Stomach smooth muscle (tissue), 2 donors: ENCODE data around the gene NDRG2.
"Not testable (repeated sequence)": the region's sequence is repeated elsewhere in the genome, so short reads cannot be mapped to it uniquely, and the experiment has no call there.

Experiments used
- H3K27ac ChIP-seq: one replicate; pipeline ENCODE4 v1.7.0; 2013; ENCODE audit warnings: mild to moderate bottlenecking, low read length, inconsistent platforms
- H3K27me3 ChIP-seq, 2 donors: one replicate each; pipeline ENCODE4 v1.7.0; 2013; ENCODE audit warnings: low read length in 2 of 2; ENCODE audit not compliant: insufficient read depth in 2 of 2, control insufficient read depth in 1 of 2
- H3K36me3 ChIP-seq, 2 donors: one replicate each; pipeline ENCODE4 v1.7.0; 2013; ENCODE audit warnings: low read length in 2 of 2; ENCODE audit not compliant: control insufficient read depth in 2 of 2, insufficient read depth in 2 of 2
- H3K4me1 ChIP-seq: one replicate; pipeline ENCODE4 v1.7.0; 2013; ENCODE audit warnings: low read length; ENCODE audit not compliant: control insufficient read depth, insufficient read depth
- H3K4me3 ChIP-seq, 2 donors: one replicate each; pipeline ENCODE4 v1.7.0; 2013; ENCODE audit warnings: low read length in 2 of 2
- H3K9ac ChIP-seq, 2 donors: one replicate each; pipeline ENCODE4 v1.7.0; 2013; ENCODE audit warnings: low read length in 2 of 2, mild to moderate bottlenecking in 1 of 2
- H3K9me3 ChIP-seq, 2 donors: one replicate each; pipeline ENCODE4 v1.7.0; 2013; ENCODE audit warnings: low read length in 2 of 2; ENCODE audit not compliant: control insufficient read depth in 2 of 2
- donor health status: healthy.
- donor health status: Pancreatic carcinoma.

The NDRG2 gene

DNA sequence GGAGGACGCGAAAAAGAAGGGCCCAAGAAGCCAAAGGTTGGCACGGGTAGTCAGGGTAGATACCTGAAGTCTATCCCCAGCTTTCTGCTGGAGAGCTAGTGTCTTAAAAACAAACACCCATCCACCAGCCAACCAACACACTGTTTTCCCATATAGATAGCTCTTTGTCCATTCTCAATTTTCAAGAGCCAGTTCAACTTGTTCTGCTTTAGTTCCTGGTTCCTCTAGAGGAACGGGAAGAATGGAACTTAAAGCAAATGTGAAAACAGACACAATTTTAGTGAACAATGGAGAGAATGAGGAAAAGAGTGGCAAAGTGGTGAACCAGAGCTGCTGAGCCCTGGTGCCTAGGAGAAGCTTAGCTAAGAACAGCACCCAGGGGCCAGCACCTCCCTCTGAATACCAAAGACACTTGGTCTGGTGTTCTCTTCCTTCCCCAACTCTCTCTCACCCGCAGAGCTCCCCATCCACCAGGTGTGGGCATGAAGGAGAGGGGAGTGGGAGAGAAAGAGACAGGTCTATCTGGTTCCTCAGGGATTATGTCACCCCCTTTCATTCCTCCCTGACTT is 3.8 kb downstream of the NDRG2 start:
- Histone ChIP-seq H3K9me3 (no peaks in the 10 kb centered on the region), H3K4me1 (peaks cover 25% of the 10 kb centered on the region), H3K27me3 (no peaks in the 10 kb centered on the region), H3K4me3 (no peak overlapping the region), H3K9ac (no peak overlapping the region), H3K36me3 (peaks cover 36 to 50% of the 10 kb centered on the region in 2 donors), H3K27ac (peak overlapping the region; percentile 31)

- Histone ChIP-seq H3K9ac (no peak overlapping the region), H3K4me1 (peaks cover 21% of the 10 kb centered on the region), H3K9me3 (no peaks in the 10 kb centered on the region), H3K27ac (no peak overlapping the region), H3K27me3 (no peaks in the 10 kb centered on the region), H3K4me3 (no peak overlapping the region), H3K36me3 (peaks cover 36 to 50% of the 10 kb centered on the region in 2 donors)
Observed at GRCh38 chr14:21019366-21019765, 5.5 kb downstream of the NDRG2 start.

DNA sequence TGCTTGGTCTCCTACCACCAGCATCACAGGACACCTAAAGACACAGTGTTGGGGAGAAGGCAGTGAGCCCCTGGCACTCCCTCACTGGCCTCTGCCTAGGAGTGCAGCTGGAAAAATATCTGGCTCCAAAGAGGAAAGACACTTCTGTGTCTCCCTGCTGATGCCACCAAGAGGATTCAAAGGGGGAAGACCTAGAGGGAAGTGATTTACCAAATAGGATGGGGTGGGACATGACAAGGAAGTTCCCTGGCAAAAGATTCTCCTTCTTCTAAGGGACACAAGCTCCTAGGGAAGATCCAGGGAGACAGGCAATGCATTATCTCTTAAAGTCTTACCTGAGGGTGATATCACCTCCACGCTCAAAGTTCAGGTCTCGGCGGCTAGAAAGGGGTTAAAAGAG is 6.1 kb downstream of the NDRG2 start:
- Histone ChIP-seq H3K36me3 (peaks cover 36 to 50% of the 10 kb centered on the region in 2 donors), H3K27me3 (no peaks in the 10 kb centered on the region), H3K9me3 (no peaks in the 10 kb centered on the region), H3K9ac (no peak overlapping the region), H3K4me3 (no peak overlapping the region), H3K27ac (no peak overlapping the region), H3K4me1 (peaks cover 15% of the 10 kb centered on the region)

GRCh38 chr14:21018286-21018685 is 6.6 kb downstream of the NDRG2 start:
- H3K36me3 ChIP-seq: peaks cover 36 to 50% of the 10 kb centered on the region in 2 donors
- peaks cover 10% of the 10 kb centered on the region for H3K4me1 ChIP-seq

GRCh38 chr14:21017528-21018245 is 7.2 kb downstream of the NDRG2 start:
- Histone ChIP-seq H3K9ac (no peak overlapping the region), H3K27ac (no peak overlapping the region), H3K36me3 (peaks cover 36 to 50% of the 10 kb centered on the region in 2 donors), H3K4me3 (no peak overlapping the region), H3K27me3 (no peaks in the 10 kb centered on the region), H3K9me3 (no peaks in the 10 kb centered on the region), H3K4me1 (peaks cover 4% of the 10 kb centered on the region)

More at GRCh38 chr14:21018286-21018685, 6.6 kb downstream of the NDRG2 start:
- Histone ChIP-seq H3K9ac (no peak overlapping the region), H3K27ac (no peak overlapping the region), H3K27me3 (no peaks in the 10 kb centered on the region), H3K9me3 (no peaks in the 10 kb centered on the region), H3K4me3 (no peak overlapping the region)

- H3K36me3 ChIP-seq: peaks cover 32 to 45% of the 10 kb centered on the region in 2 donors
- no peak overlapping the region for H3K27ac ChIP-seq
- H3K9me3 ChIP-seq: no peaks in the 10 kb centered on the region
- no peak overlapping the region for H3K9ac ChIP-seq
- H3K27me3 ChIP-seq: no peaks in the 10 kb centered on the region
- H3K4me3 ChIP-seq: no peak overlapping the region
- H3K4me1 ChIP-seq: no peaks in the 10 kb centered on the region
Observed at GRCh38 chr14:21016413-21017190, 8.3 kb downstream of the NDRG2 start.

GRCh38 chr14:21015312-21015711 is 9.5 kb downstream of the NDRG2 start:
- no peak overlapping the region for H3K27ac ChIP-seq
- peaks cover 21 to 32% of the 10 kb centered on the region in 2 donors for H3K36me3 ChIP-seq
- H3K9ac ChIP-seq: no peak overlapping the region
- H3K4me3 ChIP-seq: no peak overlapping the region
- no peaks in the 10 kb centered on the region for H3K4me1 ChIP-seq
- H3K9me3 ChIP-seq: no peaks in the 10 kb centered on the region
- H3K27me3 ChIP-seq: no peaks in the 10 kb centered on the region

- Histone ChIP-seq H3K36me3 (peaks cover 20 to 30% of the 10 kb centered on the region in 2 donors), H3K9me3 (no peaks in the 10 kb centered on the region), H3K4me1 (no peaks in the 10 kb centered on the region), H3K27ac (no peak overlapping the region), H3K27me3 (no peaks in the 10 kb centered on the region), H3K9ac (no peak overlapping the region), H3K4me3 (no peak overlapping the region)
Observed at GRCh38 chr14:21014761-21015190, 10.1 kb downstream of the NDRG2 start.

- H3K27ac ChIP-seq: no peak overlapping the region
- H3K4me1 ChIP-seq: no peaks in the 10 kb centered on the region
- H3K9ac ChIP-seq: no peak overlapping the region
- H3K27me3 ChIP-seq: no peaks in the 10 kb centered on the region
- no peaks in the 10 kb centered on the region for H3K9me3 ChIP-seq
- no peak overlapping the region for H3K4me3 ChIP-seq
- no peaks in the 10 kb centered on the region for H3K36me3 ChIP-seq
Observed at GRCh38 chr14:21011136-21011535, 13.7 kb downstream of the NDRG2 start.

DNA sequence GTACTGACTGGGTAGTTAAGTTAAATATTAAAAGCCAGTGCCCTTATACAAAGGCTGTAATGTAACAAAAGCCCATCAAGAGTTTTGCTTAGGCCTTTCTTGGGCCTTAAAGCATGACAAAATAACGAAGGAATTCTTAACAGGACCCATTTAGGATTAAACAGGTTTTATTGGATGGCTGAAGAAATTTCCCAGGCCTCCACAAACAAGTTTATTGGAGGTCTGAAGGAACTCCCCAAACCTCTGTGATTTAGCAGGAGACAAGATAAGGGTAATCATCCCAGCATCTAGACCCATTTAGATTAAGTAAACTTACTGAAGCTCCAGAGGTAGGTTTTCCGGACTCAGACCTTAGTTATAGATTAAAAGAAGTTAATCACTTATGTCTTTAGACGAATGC is 15.1 kb downstream of the NDRG2 start:
- H3K9me3 ChIP-seq, H3K36me3 ChIP-seq, H3K4me3 ChIP-seq, H3K9ac ChIP-seq, H3K27ac ChIP-seq, H3K27me3 ChIP-seq, H3K4me1 ChIP-seq: not testable (repeated sequence)
